SK-N-MC (cell line): ENCODE results near the gene TOR3A.

Source experiments
- DNase-seq: peaks from one replicate; pipeline ENCODE4 v3.0.0-alpha.2; 2011; ENCODE audit warnings: low read depth, low spot score
- H3K27ac ChIP-seq: fragments of 200-600 bp; sonication (generic); 2 replicates; pipeline ENCODE4 v1.5.1; 2016; ENCODE audit warnings: mixed run types
- H3K36me3 ChIP-seq: fragments of 200-600 bp; sonication (generic); 2 replicates; pipeline ENCODE4 v1.6.1; 2017; ENCODE audit warnings: antibody characterized with exemption, low read length, mixed read lengths; ENCODE audit not compliant: insufficient read depth
- H3K4me3 ChIP-seq: fragments of 200-600 bp; sonication (generic); 2 replicates; pipeline ENCODE4 v1.5.1; 2016
- H3K9ac ChIP-seq: fragments of 200-600 bp; sonication (generic); 2 replicates; pipeline ENCODE4 v1.8.0; 2017; ENCODE audit warnings: mixed run types, mixed read lengths; ENCODE audit not compliant: insufficient read length
- H3K9me3 ChIP-seq: fragments of 200-600 bp; sonication (generic); 2 replicates; pipeline ENCODE4 v1.6.1; 2017; ENCODE audit warnings: low read depth, mild to moderate bottlenecking, antibody characterized with exemption, low read length, moderate library complexity, mixed read lengths
- EZH2 ChIP-seq: fragments of 200-600 bp; sonication (generic); IDR thresholded peaks from one replicate; pipeline ENCODE4 v1.6.1; 2017; ENCODE audit warnings: antibody characterized with exemption
- FOXP2 ChIP-seq: optimal IDR thresholded peaks from 2 replicates; pipeline ENCODE3; 2011; ENCODE audit warnings: mild to moderate bottlenecking, moderate library complexity; ENCODE audit not compliant: insufficient read depth; ENCODE audit errors: extremely low read length, control extremely low read depth
- POLR2AphosphoS5 ChIP-seq: IDR thresholded peaks from 2 replicates; pipeline ENCODE4 v1.6.1; 2012; ENCODE audit warnings: mild to moderate bottlenecking, low read depth, low read length, borderline replicate concordance

TOR3A gene

DNA sequence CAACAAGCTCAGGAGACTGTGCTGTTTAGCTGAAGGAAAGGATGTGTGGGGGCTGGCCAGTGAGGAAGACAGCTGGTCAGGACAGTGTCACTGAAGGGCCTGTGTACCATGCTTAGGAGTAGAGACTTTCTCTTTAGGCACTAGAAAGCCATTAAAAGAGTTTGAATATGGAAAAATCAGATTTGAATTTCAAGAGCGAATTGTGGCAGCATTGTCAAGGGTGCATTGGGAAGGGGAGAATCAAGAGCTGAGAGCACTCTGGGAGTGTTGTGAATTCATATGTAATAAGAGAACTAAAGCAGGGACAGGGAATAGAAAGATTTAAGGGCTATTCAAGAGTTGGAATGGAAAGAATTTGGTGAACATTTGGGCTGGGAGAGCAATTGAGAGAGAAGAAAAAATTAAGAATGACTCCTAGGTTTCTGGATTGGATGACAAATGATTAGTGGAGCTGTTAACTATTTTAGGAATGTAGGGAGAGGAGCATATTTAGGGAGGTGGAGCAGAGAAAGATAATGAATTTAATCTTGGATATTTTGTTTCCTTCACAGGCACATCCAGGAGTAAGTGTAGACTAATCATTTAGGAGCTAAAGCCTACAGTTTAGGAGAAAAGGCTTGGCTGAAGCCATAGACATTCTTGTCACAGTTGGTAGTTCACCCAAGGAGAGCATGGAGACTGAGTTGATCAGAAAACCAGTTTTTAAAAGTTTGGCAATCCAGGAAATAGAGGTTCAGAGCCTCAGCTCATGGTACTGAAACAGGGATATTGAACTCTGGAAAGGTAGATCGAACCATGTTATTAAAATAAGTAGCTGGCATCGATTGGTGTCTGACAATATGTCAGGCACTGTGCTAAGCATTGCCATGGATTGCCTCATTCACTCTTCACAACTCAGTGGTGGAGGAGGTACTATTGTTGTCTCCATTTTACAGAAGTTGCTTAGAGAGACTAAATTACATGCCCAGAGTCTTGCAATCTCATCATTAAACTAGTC lies 23.1 kb upstream of the TOR3A start:
- peak overlapping the region; percentile 26; the same call in 1 of the 2 replicates for H3K27ac ChIP-seq
- DNase-seq: no peak
- peaks cover 25% of the 10 kb centered on the region for H3K36me3 ChIP-seq
- TF ChIP-seq POLR2AphosphoS5 (no peak), FOXP2 (no peak), EZH2 (no peak)
- no peak overlapping the region for H3K9ac ChIP-seq
- no peaks in the 10 kb centered on the region for H3K9me3 ChIP-seq
- no peak overlapping the region for H3K4me3 ChIP-seq

DNA sequence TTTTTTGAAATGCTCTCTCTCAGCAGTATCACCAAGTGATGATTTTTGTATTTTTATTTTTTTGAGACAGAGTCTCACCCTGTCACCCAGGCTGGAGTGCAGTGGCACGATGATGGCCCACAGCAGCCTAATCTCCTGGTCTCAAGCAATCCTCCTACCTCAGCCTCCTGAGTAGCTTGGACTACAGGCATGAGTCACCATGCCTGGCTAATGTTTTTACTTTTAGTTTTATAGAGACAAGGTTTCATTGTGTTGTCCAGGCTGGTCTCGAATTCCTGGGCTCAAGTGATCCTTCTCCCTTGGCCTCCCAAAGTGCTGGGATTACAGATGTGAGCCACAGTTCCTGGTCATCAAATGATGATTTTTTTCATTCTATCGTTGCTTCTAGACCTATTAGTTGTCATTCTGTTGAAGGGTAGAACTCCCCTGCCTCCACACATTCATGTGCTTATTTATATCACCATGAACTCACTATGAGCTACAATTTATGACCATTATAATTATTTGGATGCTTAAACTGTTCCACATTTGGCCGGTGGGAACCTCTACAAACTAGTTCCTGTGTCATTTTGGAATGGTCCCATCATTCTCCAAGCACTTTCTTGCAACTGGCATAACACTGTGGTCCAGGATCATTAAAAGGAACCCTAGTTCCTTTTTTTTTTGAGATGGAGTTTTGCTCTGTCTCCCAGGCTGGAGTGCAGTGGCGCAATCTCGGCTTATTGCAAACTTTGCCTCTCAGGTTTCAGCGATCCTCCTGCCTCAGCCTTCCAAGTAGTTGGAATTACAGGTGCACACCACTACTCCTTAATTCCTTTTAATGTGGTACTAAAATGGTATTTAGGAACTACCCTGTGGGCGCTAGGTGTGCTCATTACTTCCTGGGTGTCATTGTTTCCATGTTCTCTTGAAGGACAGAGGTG lies 20.2 kb upstream of the TOR3A start:
- Histone ChIP-seq H3K9ac (no peak overlapping the region), H3K36me3 (peaks cover 17% of the 10 kb centered on the region), H3K27ac (no peak overlapping the region), H3K4me3 (no peak overlapping the region), H3K9me3 (no peaks in the 10 kb centered on the region)
- no peak for TF ChIP-seq POLR2AphosphoS5
- TF ChIP-seq FOXP2: no peak
- TF ChIP-seq EZH2: no peak
- no peak for DNase-seq

DNA sequence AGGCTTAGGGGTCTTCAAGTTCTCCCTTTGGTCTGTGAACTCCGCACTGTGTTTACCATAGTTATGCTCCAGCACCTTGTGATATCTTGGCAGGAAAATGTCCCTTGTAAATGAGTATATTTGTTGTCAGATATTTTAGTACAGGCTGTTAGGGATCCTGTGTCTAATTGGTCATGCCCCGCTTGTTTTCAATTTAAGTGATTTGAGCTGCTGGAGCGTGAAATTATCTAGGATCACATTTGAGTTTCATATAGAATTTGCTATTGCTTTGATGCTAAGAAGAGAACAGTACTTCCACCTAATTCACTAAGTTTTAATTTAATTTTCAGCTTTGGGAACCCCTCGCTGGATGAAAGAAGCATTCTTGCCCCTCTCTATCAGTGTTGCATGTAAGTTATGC lies 15.4 kb upstream of the TOR3A start:
- DNase-seq: no peak
- no peak overlapping the region for H3K27ac ChIP-seq

DNA sequence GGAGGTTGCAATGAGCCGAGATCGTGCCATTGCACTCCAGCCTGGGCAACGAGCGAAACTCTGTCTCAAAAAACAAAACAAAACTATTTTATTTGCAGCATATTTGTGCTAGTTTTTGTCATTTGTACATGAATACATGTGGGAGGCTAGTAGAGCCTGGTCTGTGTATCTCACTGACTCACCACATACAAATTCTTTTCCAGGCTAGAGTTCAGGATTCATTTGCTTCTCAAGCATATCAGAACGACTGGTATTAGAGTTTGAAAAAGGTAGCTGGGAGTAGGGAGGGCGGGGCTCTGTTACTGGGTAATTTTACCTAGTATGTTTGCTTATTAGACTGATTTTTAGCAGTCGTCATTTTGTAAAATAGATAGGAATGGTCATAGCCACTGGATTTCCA lies 4.5 kb upstream of the TOR3A start:
- Histone ChIP-seq H3K9ac (no peak overlapping the region), H3K4me3 (no peak overlapping the region), H3K27ac (no peak overlapping the region), H3K9me3 (no peaks in the 10 kb centered on the region), H3K36me3 (no peaks in the 10 kb centered on the region; the same call in 1 of the 2 replicates)
- no peak for TF ChIP-seq EZH2
- DNase-seq: no peak

More for the DNA sequence above, 15.4 kb upstream of the TOR3A start:
- no peaks in the 10 kb centered on the region for H3K9me3 ChIP-seq
- no peak for TF ChIP-seq POLR2AphosphoS5
- no peak for TF ChIP-seq EZH2
- TF ChIP-seq FOXP2: no peak
- H3K9ac ChIP-seq: no peak overlapping the region
- no peak overlapping the region for H3K4me3 ChIP-seq
- H3K36me3 ChIP-seq: peaks cover 28% of the 10 kb centered on the region; the same call in 1 of the 2 replicates

DNA sequence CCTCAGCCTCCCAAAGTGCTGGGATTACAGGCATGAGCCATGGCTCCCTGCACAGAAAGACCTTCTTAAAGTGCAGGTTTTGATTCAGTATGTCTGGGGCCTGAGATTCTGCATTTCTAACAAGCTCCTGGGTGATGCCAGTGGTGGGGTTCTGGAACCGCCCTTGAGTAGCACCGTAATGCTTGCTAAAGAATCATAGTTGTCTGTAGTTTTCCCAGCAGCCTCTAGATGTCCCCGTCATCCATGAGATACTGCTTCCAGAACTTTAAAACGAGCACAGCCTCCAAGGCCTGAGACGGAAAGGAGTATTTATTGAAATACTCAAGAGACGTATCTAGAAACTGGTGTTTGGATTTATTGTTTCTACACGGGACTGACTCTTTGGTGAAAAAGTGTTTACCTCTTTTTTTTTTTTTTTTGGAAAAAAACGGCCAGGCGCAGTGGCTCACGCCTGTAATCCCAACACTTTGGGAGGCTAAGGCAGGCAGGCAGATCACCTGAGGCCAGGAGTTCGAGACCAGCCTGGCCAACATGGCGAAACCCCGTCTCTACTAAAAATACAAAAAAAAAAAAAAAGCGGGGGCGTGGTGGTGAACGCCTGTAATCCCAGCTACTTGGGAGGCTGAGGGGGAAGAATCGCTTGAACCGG lies 2.6 kb upstream of the TOR3A start:
- TF ChIP-seq EZH2 (no peak), POLR2AphosphoS5 (no peak), FOXP2 (no peak)

DNA sequence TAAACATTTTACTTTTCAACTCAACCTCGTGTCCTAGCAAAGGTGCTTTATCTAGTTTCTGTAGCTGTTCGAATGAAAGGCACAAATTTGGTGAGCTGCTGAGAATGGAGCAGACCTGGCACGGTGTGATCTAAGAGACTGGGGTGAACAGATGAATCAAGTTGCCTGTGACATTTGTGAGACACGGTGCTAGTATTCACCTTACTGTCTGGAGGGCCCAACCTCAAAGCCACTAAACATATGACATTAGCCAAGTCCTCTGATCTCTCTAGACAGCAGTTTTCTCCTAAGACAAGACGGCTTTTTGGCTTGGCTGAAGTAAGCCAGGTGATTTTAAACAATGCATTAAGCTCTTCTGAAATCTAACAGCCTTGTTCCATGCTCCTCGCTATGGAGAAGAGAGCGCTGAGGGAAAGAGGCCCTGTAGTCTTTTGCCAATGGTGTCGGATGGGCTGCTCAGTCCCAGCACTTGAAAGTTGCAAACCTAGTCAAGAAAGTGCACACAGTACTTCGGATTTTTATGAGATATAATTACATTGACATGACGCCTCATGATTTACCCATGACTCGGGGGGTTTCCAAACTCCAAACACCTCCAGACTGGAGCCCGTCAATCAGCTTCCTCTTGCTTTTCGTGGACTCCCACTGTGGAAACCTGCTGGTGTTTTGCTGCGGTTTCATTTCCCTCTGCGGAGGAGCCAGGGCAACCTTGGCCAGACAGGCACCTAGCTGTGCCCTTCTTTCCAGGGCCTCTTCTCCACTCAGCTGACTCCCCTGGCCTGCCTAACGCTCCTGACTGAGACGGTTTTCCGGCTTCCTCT lies 794 bp upstream of the TOR3A start:
- Histone ChIP-seq H3K36me3 (no peaks in the 10 kb centered on the region), H3K9ac (peak overlapping the region; percentile 79), H3K9me3 (no peaks in the 10 kb centered on the region), H3K27ac (no peak overlapping the region), H3K4me3 (peak overlapping the region; percentile 90)
- TF ChIP-seq EZH2 (no peak), FOXP2 (no peak), POLR2AphosphoS5 (no peak)
- DNase-seq: no peak

More for the DNA sequence above, 2.6 kb upstream of the TOR3A start:
- no peaks in the 10 kb centered on the region for H3K9me3 ChIP-seq
- no peak overlapping the region for H3K27ac ChIP-seq
- no peak overlapping the region for H3K4me3 ChIP-seq
- no peaks in the 10 kb centered on the region for H3K36me3 ChIP-seq
- no peak overlapping the region for H3K9ac ChIP-seq
- DNase-seq: peak; percentile 58

DNA sequence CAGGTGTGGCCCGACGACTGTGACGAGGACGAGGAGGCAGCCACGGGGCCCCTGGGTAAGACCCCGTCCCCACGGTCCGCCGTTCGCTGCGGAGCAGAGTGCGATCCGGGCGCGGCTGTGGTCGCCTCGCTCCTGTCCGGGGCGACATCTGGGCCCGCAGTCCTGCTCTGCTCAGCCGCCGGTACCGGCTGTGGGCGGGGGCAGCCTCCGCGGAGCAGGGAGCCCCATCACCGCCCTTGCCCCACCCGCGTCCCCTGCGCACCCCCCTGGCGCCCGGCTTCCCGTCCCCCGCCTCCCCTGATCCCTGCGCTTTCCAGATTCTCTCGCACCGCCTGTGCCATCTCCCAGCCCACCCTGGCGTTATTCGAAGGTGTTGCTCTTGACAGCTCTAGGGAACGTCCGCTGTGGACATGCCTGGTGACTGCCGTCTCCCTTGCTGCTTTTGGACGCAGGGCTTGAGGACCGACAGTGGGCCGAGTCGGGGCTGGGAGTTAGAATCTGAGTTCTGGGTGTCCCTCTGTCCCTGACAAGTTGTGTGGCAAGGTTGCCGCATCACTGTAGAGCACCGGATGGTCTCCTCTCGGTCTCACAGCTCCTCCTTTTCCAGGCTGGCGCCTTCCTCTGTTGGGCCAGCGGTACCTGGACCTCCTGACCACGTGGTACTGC lies 596 bp downstream of the TOR3A start:
- Histone ChIP-seq H3K4me3 (peak overlapping the region; percentile 90), H3K9me3 (no peaks in the 10 kb centered on the region), H3K9ac (peak overlapping the region; percentile 79), H3K36me3 (no peaks in the 10 kb centered on the region), H3K27ac (no peak overlapping the region)
- TF ChIP-seq FOXP2: no peak
- no peak for TF ChIP-seq POLR2AphosphoS5
- DNase-seq: no peak
